HepG2 (cell line): ENCODE measurements around the gene NSMF. TPM values are rescaled to one million over a fixed set of nuclear protein-coding genes. Genes with fewer than 3 reads are reported as not detected.

Experiments used
- ATF7-NPFF ChIP-seq: sonication (generic); formaldehyde crosslinking; IDR thresholded peaks from 2 replicates; pipeline ENCODE4 v1.8.1; 2023; ENCODE audit warnings: mild to moderate bottlenecking, low read depth, missing genetic modification reagents, moderate library complexity
- HBP1 ChIP-seq: IDR thresholded peaks from 2 replicates; pipeline ENCODE4 v1.6.1; 2016; ENCODE audit warnings: low read depth, control low read depth
- MAFG ChIP-seq: sonication (generic); formaldehyde crosslinking; IDR thresholded peaks from 2 replicates; pipeline ENCODE4 v1.5.1; 2020; ENCODE audit warnings: mild to moderate bottlenecking, missing genetic modification reagents
- MAX ChIP-seq: IDR thresholded peaks from 2 replicates; pipeline ENCODE4 v1.6.1; 2012; ENCODE audit warnings: inconsistent platforms
- PBX2 ChIP-seq: IDR thresholded peaks from 2 replicates; pipeline ENCODE4 v1.6.1; 2016; ENCODE audit warnings: control low read depth
- PHB2 ChIP-seq: fragments of 450-650 bp; IDR thresholded peaks from 2 replicates; pipeline ENCODE4 v1.6.1; 2018; ENCODE audit not compliant: partially characterized antibody
- REL ChIP-seq: sonication (generic); formaldehyde crosslinking; conservative IDR thresholded peaks from 2 replicates; pipeline ENCODE4 v1.8.0; 2022; ENCODE audit warnings: mild to moderate bottlenecking, missing genetic modification reagents, moderate library complexity
- TEF ChIP-seq: sonication (generic); formaldehyde crosslinking; IDR thresholded peaks from 2 replicates; pipeline ENCODE4 v1.5.0; 2020; ENCODE audit warnings: missing genetic modification reagents
- TGIF2 ChIP-seq: IDR thresholded peaks from 2 replicates; pipeline ENCODE4 v1.6.1; 2016; ENCODE audit warnings: control low read depth, missing compliant biosample characterization
- ZFP90 ChIP-seq: sonication (generic); formaldehyde crosslinking; IDR thresholded peaks from 2 replicates; pipeline ENCODE4 v1.8.0; 2022; ENCODE audit warnings: missing genetic modification reagents, mild to moderate bottlenecking, inconsistent platforms, borderline replicate concordance
- ZNF609 ChIP-seq: sonication (generic); formaldehyde crosslinking; IDR thresholded peaks from 2 replicates; pipeline ENCODE4 v1.4.0; 2020; ENCODE audit warnings: mild to moderate bottlenecking, missing genetic modification reagents, borderline replicate concordance
- polyA plus RNA-seq, 8 experiments: library from polyadenylated mRNA; depleted of rRNA in 3 of 8; stranded (reverse) in 7 of 8; unstranded in 1 of 8; fragments of >200 nt; fragmentation: Illumina TruSeq in 4 of 8; extraction: Trizol in 4 of 8; gene quantifications; 2 replicates each; pipeline versions ENCODE4 v1.2.1 to v1.2.3, GENCODE V29; 2011 to 2016; ENCODE audit warnings: low read depth in 4 of 8, missing spikeins in 1 of 8, mixed read lengths in 1 of 8; ENCODE audit not compliant: insufficient read depth in 1 of 8
- total RNA-seq, 5 experiments: library from RNA; depleted of rRNA; stranded (reverse); fragments of >200 nt; fragmentation: Illumina TruSeq; extraction: Trizol; gene quantifications; 2 replicates each; pipeline ENCODE4 v1.2.3, GENCODE V29; 2016; ENCODE audit warnings: low read depth in 1 of 5

Gene NSMF
- total and polyA plus RNA-seq, 2 of the 13 experiments (the other 11 are each of a cell fraction or from before 2014, with no cell fraction given), result 44.3 to 183 TPM

GRCh38 chr9:137487454-137488326 is 28.6 kb upstream of the NSMF start (continued):
- TF ChIP-seq HBP1 (no peak), MAFG (CRISPR knock-in tag) (no peak), PHB2 (no peak), REL (CRISPR knock-in tag) (no peak), TGIF2 (CRISPR knock-in tag) (no peak), ATF7-NPFF (no peak), MAX (peak; percentile 35; the same call in 1 of the 2 replicates), ZFP90 (CRISPR knock-in tag) (no peak), PBX2 (CRISPR knock-in tag) (no peak), TEF (CRISPR knock-in tag) (no peak), ZNF609 (no peak)
- TF ChIP-seq, all 625 proteins: peak for 4
